Upper lobe of right lung (tissue), 1 donor: ENCODE data around the gene CD99L2. TPM values are rescaled to one million over a fixed set of nuclear protein-coding genes. Genes with fewer than 3 reads are reported as not detected.

Experiments
- ATAC-seq: fragments of 200-7000 bp; cut with Tn5 transposase; one replicate; pipeline ENCODE4 v1.9.1; 2020; ENCODE audit warnings: mild to moderate bottlenecking, moderate library complexity
- DNase-seq: peaks from one replicate; pipeline ENCODE4 v3.0.0-alpha.2; 2020
- H3K27ac ChIP-seq: fragments of 200-600 bp; one replicate; pipeline ENCODE4 v1.8.0; 2022
- H3K27me3 ChIP-seq: fragments of 200-600 bp; one replicate; pipeline ENCODE4 v1.8.0; 2022; ENCODE audit warnings: mild to moderate bottlenecking
- H3K36me3 ChIP-seq: fragments of 200-600 bp; one replicate; pipeline ENCODE4 v1.8.0; 2022
- H3K4me1 ChIP-seq: fragments of 200-600 bp; one replicate; pipeline ENCODE4 v1.8.0; 2022
- H3K4me3 ChIP-seq: fragments of 200-600 bp; one replicate; pipeline ENCODE4 v1.8.0; 2022; ENCODE audit warnings: mild to moderate bottlenecking
- H3K9me3 ChIP-seq: fragments of 200-600 bp; one replicate; pipeline ENCODE4 v1.8.0; 2022
- intact Hi-C: fragments of 100-400 bp; cut with DNase I; formaldehyde crosslinking; loops from one replicate; pipeline ENCODE4 v1.11.0; 2022
- total RNA-seq: library from RNA; stranded (reverse); fragmentation: NEBNext Ultra II Directional; extraction: Animal tissue kit (Norgen Biotek cat#: 25700); gene quantifications from one replicate; pipeline ENCODE4 v1.2.1, GENCODE V29; 2021
- TF ChIP-seq, protein P1 (sequence below): fragments of 200-600 bp; IDR thresholded peaks from one replicate; pipeline ENCODE4 v1.8.0; 2022; ENCODE audit warnings: antibody characterized with exemption
- donor health status: DM: no; HTN: yes; CAD: no; lungs with severe emphysema.

CD99L2 gene
- total RNA-seq, 1 donor from 2014 or later = 38.4 TPM

DNA sequence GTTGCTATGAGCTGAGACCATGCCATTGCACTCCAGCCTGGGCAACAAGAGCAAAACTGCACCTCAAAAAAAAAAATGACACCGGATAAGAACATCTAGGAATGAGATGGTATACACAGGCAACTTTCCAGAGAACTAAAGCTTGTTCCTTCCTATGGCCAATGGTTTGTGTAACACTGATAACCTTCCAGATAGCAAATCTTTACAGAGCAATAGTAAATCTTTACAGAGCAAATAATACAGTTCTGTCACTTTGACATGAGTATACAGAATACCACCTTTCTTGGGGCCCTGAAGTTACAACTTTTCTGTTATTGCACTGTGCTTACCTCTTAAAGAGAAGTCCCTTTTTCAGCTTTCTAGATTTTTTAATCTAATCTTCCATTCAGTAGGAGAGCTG lies 91.6 kb downstream of the CD99L2 start:
- intact Hi-C loops = no loop called here
- no peaks in the 10 kb centered on the region for H3K27me3 ChIP-seq
- ATAC-seq = no peak

DNA sequence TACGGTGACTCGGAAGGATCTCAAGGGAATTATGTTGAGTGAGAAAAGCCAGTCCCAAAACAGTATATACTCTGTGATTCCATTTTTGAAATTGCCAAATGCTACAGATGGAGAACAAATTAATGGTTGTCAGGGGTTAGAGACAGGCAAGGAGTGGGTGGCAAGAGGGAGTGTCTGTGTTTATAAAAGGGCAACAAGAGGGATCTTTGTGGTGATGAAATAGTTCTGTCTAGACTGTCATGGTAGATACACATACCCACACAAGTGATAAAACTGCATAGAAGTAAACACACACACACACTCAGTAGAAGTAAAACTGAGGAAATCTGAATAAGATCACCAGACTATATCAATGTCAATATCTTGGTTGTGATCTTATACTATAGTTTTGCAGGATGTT lies 92.7 kb downstream of the CD99L2 start:
- no peak for ATAC-seq
- H3K27me3 ChIP-seq = no peaks in the 10 kb centered on the region
- intact Hi-C loops = no loop called here
- no peaks in the 10 kb centered on the region for H3K4me1 ChIP-seq
- no peak overlapping the region for H3K4me3 ChIP-seq
- DNase-seq = no peak
- TF ChIP-seq, protein P1, sequence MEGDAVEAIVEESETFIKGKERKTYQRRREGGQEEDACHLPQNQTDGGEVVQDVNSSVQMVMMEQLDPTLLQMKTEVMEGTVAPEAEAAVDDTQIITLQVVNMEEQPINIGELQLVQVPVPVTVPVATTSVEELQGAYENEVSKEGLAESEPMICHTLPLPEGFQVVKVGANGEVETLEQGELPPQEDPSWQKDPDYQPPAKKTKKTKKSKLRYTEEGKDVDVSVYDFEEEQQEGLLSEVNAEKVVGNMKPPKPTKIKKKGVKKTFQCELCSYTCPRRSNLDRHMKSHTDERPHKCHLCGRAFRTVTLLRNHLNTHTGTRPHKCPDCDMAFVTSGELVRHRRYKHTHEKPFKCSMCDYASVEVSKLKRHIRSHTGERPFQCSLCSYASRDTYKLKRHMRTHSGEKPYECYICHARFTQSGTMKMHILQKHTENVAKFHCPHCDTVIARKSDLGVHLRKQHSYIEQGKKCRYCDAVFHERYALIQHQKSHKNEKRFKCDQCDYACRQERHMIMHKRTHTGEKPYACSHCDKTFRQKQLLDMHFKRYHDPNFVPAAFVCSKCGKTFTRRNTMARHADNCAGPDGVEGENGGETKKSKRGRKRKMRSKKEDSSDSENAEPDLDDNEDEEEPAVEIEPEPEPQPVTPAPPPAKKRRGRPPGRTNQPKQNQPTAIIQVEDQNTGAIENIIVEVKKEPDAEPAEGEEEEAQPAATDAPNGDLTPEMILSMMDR = no peak
- H3K36me3 ChIP-seq = no peaks in the 10 kb centered on the region
- H3K9me3 ChIP-seq = no peaks in the 10 kb centered on the region
- H3K27ac ChIP-seq = no peak overlapping the region

More for the DNA sequence above, 91.6 kb downstream of the CD99L2 start:
- H3K36me3 ChIP-seq = no peaks in the 10 kb centered on the region
- DNase-seq = no peak
- no peak overlapping the region for H3K4me3 ChIP-seq
- H3K4me1 ChIP-seq = no peaks in the 10 kb centered on the region
- H3K9me3 ChIP-seq = no peaks in the 10 kb centered on the region
- no peak overlapping the region for H3K27ac ChIP-seq
- TF ChIP-seq, protein P1 = no peak

DNA sequence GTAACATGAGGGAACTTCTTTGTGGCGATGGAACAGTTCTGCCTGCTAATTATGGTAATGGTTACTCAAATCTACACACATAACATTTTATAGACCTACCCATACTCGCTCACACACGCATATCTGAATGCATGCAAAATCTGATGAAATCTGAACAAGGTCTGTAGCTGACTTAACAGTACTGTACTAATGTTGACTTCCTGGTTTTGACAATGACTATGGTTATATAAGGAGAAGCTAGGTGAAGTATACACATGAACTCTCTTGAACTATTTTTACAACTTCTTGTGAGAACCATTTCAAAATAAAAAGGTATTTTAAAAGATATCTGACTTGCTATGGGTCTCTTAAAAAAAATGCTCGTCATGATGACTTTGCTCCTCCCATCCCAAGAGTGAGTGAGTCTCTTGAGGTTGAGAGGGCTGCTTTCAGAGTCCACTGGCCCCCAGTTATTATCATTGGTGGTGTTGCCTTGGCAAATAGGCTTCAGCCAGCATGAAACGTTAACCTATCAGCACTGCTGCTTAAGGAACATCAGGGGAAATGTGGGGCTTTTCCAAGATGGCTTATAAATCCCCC lies 105.4 kb downstream of the CD99L2 start:
- TF ChIP-seq, protein P1 = no peak

DNA sequence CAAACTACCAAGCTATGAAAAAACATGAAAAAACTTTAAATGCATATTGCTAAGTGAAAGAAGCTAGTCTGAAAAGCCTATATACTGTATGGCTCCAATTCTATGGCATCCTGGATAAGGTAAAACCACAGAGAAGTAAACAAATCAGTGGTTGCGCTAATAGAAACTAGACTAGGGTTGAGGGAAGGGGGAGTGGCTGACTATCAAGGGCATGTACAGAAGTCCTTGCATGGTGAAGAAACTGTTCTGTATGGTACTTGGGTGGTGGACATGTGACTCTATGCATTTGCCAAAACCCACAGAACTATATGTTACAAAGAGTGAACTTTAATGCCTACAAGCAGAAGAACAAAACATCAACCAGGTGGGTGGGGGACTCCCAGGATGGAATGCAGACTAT lies 108.4 kb downstream of the CD99L2 start:
- Histone ChIP-seq H3K9me3 (no peaks in the 10 kb centered on the region), H3K36me3 (no peaks in the 10 kb centered on the region), H3K4me1 (no peaks in the 10 kb centered on the region), H3K27ac (no peak overlapping the region), H3K4me3 (no peak overlapping the region), H3K27me3 (no peaks in the 10 kb centered on the region)
- DNase-seq = no peak
- intact Hi-C loops = no loop called here
- TF ChIP-seq, protein P1 = no peak
- ATAC-seq = no peak

More for the DNA sequence above, 105.4 kb downstream of the CD99L2 start:
- Histone ChIP-seq H3K4me3 (no peak overlapping the region), H3K9me3 (no peaks in the 10 kb centered on the region), H3K27me3 (no peaks in the 10 kb centered on the region), H3K36me3 (no peaks in the 10 kb centered on the region), H3K27ac (no peak overlapping the region), H3K4me1 (no peaks in the 10 kb centered on the region)
- DNase-seq = no peak
- intact Hi-C loops = no loop called here
- no peak for ATAC-seq

DNA sequence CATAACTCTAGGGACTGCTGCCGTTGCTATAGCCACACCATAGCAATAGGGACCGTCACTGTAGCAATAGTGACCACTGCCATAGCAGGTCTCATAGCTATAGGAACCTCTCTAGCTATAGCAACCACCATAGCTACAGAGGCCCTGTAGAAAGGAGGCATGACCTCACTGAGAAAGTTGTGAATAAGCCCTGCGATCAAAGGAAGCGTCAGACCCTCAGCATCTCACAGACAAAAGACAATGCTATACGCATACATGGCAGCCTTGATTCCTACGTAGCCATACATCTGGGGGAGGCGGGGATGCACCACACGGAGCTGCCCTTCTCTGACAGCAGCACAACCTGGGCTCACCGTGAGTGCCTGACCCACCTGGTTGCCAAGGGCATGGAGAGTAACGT lies 116.8 kb downstream of the CD99L2 start:
- H3K4me1 ChIP-seq = no peaks in the 10 kb centered on the region
- DNase-seq (no peak), ATAC-seq (no peak)
- no peaks in the 10 kb centered on the region for H3K36me3 ChIP-seq
- TF ChIP-seq, protein P1 = no peak
- H3K4me3 ChIP-seq = no peak overlapping the region
- no peaks in the 10 kb centered on the region for H3K9me3 ChIP-seq
- H3K27me3 ChIP-seq = no peaks in the 10 kb centered on the region
- no peak overlapping the region for H3K27ac ChIP-seq
- intact Hi-C loops = no loop called here

DNA sequence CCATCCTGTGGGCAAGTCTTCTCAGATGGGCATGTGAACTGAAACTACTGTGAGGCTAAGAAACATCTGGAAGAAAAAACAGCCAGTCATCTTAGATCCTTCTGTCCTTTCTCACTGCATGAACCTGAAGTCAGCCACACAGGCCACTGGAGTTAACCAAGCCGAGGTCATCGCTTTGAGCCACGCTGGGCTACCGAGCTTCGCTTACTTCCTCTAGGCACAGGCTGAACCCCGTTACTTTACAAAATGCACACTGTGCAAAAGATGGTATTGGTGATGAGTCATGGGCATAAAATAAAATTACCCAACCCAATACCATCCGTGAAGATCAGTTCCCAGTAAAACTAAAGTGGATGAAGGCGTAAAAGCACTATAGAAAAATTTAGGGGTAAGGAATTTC lies 119.1 kb downstream of the CD99L2 start:
- TF ChIP-seq, protein P1 = no peak
- intact Hi-C loops = loop anchor here (10.0 kb wide), 1 partner anchor 305 kb away; no protein-coding TSS in a partner anchor
- no peaks in the 10 kb centered on the region for H3K4me1 ChIP-seq
- H3K9me3 ChIP-seq = no peaks in the 10 kb centered on the region
- no peak overlapping the region for H3K27ac ChIP-seq
- no peaks in the 10 kb centered on the region for H3K36me3 ChIP-seq
- ATAC-seq (peak; percentile 46), DNase-seq (no peak)
- no peaks in the 10 kb centered on the region for H3K27me3 ChIP-seq
- H3K4me3 ChIP-seq = no peak overlapping the region
